Stimulated activated CD4-positive, alpha-beta T cell treated with anti-CD3 and anti-CD28 coated beads, Interleukin-2, amount 100 ng/mL, for 24 hours (primary cell): ENCODE measurements around the gene LRRC74B.
"Not testable (repeated sequence)": the region's sequence is repeated elsewhere in the genome, so short reads cannot be mapped to it uniquely, and the experiment has no call there.

Experiments used
- DNase-seq, 2 donors: peaks; one replicate each; pipeline ENCODE4 v3.0.0-alpha.2; 2020

The LRRC74B gene

GRCh38 chr22:21054714-21055563, 9.2 kb downstream of the LRRC74B start:
- DNase-seq, result no peak

- DNase-seq, result no peak
These were observed 9.8 kb downstream of the LRRC74B start for GRCh38 chr22:21055564-21055834.

- DNase-seq, result no peak
These were observed 10.2 kb downstream of the LRRC74B start for GRCh38 chr22:21055880-21056319.

- DNase-seq, result not testable (repeated sequence)
These were observed 14.6 kb downstream of the LRRC74B start for GRCh38 chr22:21060363-21060762.

- DNase-seq, result not testable (repeated sequence)
These were observed 16.0 kb downstream of the LRRC74B start for GRCh38 chr22:21061660-21062321.

- DNase-seq, result not testable (repeated sequence)
These were observed 18.7 kb downstream of the LRRC74B start for GRCh38 chr22:21064425-21064824.

- no peak for DNase-seq
These were observed 19.4 kb downstream of the LRRC74B start for GRCh38 chr22:21064917-21065864.

GRCh38 chr22:21067075-21067900, 21.5 kb downstream of the LRRC74B start:
- no peak for DNase-seq

- DNase-seq, result no peak
These were observed 22.3 kb downstream of the LRRC74B start for GRCh38 chr22:21067901-21068680.

GRCh38 chr22:21068681-21069276, 23.0 kb downstream of the LRRC74B start:
- DNase-seq, result no peak

- DNase-seq, result no peak
These were observed 23.6 kb downstream of the LRRC74B start for GRCh38 chr22:21069375-21069774.

- no peak for DNase-seq
These were observed 25.2 kb downstream of the LRRC74B start for GRCh38 chr22:21070690-21071615.

- DNase-seq, result not testable (repeated sequence)
These were observed 26.1 kb downstream of the LRRC74B start for GRCh38 chr22:21071796-21072195.

GRCh38 chr22:21073023-21073422, 27.3 kb downstream of the LRRC74B start:
- no peak for DNase-seq

- DNase-seq, result no peak
These were observed 27.7 kb downstream of the LRRC74B start for GRCh38 chr22:21073482-21073881.

- no peak for DNase-seq
These were observed 28.5 kb downstream of the LRRC74B start for GRCh38 chr22:21074102-21074715.

GRCh38 chr22:21075516-21076138, 29.9 kb downstream of the LRRC74B start:
- DNase-seq, result no peak

- no peak for DNase-seq
These were observed 31.3 kb downstream of the LRRC74B start for GRCh38 chr22:21076912-21077625.
